ENCODE results near the gene TTC21A. TPM values are rescaled to one million over a fixed set of nuclear protein-coding genes. Genes with fewer than 3 reads are reported as not detected.

The TTC21A gene
- total and polyA plus RNA-seq, 2 experiments from 2014 or later, result 1.8 to 2.0 TPM

DNA sequence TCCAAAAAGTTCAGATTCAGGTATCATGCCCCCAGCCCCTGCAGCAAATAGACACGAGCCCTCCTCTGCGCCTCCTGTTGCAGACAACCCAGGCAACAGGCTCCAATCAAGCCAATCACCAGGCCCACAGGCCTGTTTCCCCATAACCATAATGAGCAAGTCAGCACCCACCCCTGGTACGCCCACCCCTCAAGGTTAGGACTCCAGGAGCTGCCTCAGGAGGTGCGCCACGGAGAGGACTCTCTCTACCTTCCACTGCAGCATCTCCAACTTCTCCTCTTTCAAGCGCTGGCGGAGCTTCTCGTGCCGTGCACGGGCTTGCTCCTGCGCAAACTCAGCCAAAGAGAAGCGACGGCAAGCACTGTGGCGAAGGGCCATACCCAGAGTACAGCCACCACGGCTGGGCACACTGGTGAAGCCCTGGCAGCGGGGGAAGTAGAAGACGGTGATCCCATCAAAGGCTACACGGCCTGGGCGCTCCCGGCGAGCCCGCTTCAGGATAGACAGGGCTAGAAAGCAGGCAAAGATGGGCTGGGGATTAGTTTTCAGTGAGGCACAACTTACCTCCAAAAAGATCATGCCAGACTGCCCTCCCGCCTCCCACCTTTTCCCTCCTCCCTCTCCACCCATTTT is 37.4 kb downstream of the TTC21A start:
- peaks cover 43% of the 10 kb centered on the region for H3K4me1 Mint-ChIP-seq
- no peak overlapping the region for H3K4me3 ChIP-seq
- TF ChIP-seq JUNB (IDR thresholded peaks at IDR 0.05; ENCODE audit: unreplicated experiment) (no peak), POLR2AphosphoS5 (IDR thresholded peaks at IDR 0.05; ENCODE audit: low read depth) (no peak), NANOG (IDR thresholded peaks at IDR 0.05; ENCODE audit: borderline replicate concordance) (no peak)
- TF ChIP-seq, protein P1, sequence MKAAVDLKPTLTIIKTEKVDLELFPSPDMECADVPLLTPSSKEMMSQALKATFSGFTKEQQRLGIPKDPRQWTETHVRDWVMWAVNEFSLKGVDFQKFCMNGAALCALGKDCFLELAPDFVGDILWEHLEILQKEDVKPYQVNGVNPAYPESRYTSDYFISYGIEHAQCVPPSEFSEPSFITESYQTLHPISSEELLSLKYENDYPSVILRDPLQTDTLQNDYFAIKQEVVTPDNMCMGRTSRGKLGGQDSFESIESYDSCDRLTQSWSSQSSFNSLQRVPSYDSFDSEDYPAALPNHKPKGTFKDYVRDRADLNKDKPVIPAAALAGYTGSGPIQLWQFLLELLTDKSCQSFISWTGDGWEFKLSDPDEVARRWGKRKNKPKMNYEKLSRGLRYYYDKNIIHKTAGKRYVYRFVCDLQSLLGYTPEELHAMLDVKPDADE (IDR thresholded peaks at IDR 0.05), result no peak
- peaks cover 33% of the 10 kb centered on the region for H3K4me1 ChIP-seq (ENCODE audit: insufficient read depth)
- H4K20me1 ChIP-seq (replicated peaks; ENCODE audit: insufficient read depth), result peaks cover 7% of the 10 kb centered on the region
- no peaks in the 10 kb centered on the region for H3K9me2 ChIP-seq (ENCODE audit: insufficient read depth)
- H3F3A ChIP-seq (replicated peaks; ENCODE audit: low read depth), result no peaks in the 10 kb centered on the region
- H3K36me3 ChIP-seq (ENCODE audit: insufficient read depth), result peaks cover 17% of the 10 kb centered on the region; the same call in 1 of the 2 replicates
- peaks cover 32% of the 10 kb centered on the region for H3K79me2 ChIP-seq (replicated peaks; ENCODE audit: insufficient read depth)
- H3K27ac Mint-ChIP-seq, result no peak overlapping the region
- H3K36me3 Mint-ChIP-seq (ENCODE audit: low read depth), result peaks cover 42% of the 10 kb centered on the region
- H3K27me3 ChIP-seq (ENCODE audit: insufficient read depth), result no peaks in the 10 kb centered on the region
- no peak overlapping the region for H3K4me3 Mint-ChIP-seq
- peaks cover 14% of the 10 kb centered on the region for H3K27me3 Mint-ChIP-seq (ENCODE audit: insufficient read depth, low read depth, poor library complexity)
- H3K9me3 Mint-ChIP-seq, result no peaks in the 10 kb centered on the region
- no peak overlapping the region for H2AFZ ChIP-seq
- H3K27ac ChIP-seq (ENCODE audit: low read depth), result no peak overlapping the region
- H3K4me2 ChIP-seq, result no peak overlapping the region
- ATAC-seq (no peak), DNase-seq (ENCODE audit: low spot score) (no peak)

DNA sequence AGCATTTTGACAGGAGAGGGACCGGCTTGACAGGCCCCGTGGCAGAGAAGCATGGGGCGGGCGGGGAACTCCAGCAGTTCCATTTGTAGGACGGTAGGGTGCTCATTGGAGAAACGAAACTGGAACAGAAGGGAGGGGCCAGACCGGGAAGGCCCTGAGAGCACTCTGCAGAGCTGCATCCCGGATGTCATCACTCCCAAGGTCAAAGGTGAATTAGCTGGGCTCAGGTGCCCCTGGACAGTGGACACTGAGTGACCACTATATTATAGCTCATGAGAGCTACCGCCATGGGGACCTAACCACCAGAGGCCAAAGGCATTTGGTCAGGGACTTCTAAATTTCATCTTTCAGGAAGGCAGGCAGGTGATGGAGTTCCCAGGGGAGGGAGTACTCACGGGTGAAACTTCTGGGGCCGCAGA is 38.6 kb downstream of the TTC21A start:
- H3K79me2 ChIP-seq (replicated peaks; ENCODE audit: insufficient read depth), result peaks cover 44% of the 10 kb centered on the region
- H3K9me2 ChIP-seq (ENCODE audit: insufficient read depth), result no peaks in the 10 kb centered on the region
- Mint-ChIP-seq H3K4me3 (no peak overlapping the region), H3K36me3 (ENCODE audit: low read depth) (peaks cover 42% of the 10 kb centered on the region), H3K9me3 (no peaks in the 10 kb centered on the region), H3K4me1 (peaks cover 55% of the 10 kb centered on the region), H3K27ac (0 out of 2 replicates have a peak overlapping the region, but pooled peaks have one; percentile 17), H3K27me3 (ENCODE audit: insufficient read depth, low read depth, poor library complexity) (peaks cover 19% of the 10 kb centered on the region)
- no peak for DNase-seq (ENCODE audit: low spot score)
- no peaks in the 10 kb centered on the region for H3F3A ChIP-seq (replicated peaks; ENCODE audit: low read depth)
- H3K4me2 ChIP-seq, result no peak overlapping the region
- H3K4me3 ChIP-seq, result no peak overlapping the region
- no peaks in the 10 kb centered on the region for H3K27me3 ChIP-seq (ENCODE audit: insufficient read depth)
- H4K20me1 ChIP-seq (replicated peaks; ENCODE audit: insufficient read depth), result peaks cover 7% of the 10 kb centered on the region
- peaks cover 17% of the 10 kb centered on the region; the same call in 1 of the 2 replicates for H3K36me3 ChIP-seq (ENCODE audit: insufficient read depth)
- no peak for ATAC-seq
- H3K4me1 ChIP-seq (ENCODE audit: insufficient read depth), result peaks cover 45% of the 10 kb centered on the region
- H3K27ac ChIP-seq (ENCODE audit: low read depth), result no peak overlapping the region
- H2AFZ ChIP-seq, result no peak overlapping the region
- no peak for TF ChIP-seq POLR2AphosphoS5 (IDR thresholded peaks at IDR 0.05; ENCODE audit: low read depth)
- TF ChIP-seq, protein P2, sequence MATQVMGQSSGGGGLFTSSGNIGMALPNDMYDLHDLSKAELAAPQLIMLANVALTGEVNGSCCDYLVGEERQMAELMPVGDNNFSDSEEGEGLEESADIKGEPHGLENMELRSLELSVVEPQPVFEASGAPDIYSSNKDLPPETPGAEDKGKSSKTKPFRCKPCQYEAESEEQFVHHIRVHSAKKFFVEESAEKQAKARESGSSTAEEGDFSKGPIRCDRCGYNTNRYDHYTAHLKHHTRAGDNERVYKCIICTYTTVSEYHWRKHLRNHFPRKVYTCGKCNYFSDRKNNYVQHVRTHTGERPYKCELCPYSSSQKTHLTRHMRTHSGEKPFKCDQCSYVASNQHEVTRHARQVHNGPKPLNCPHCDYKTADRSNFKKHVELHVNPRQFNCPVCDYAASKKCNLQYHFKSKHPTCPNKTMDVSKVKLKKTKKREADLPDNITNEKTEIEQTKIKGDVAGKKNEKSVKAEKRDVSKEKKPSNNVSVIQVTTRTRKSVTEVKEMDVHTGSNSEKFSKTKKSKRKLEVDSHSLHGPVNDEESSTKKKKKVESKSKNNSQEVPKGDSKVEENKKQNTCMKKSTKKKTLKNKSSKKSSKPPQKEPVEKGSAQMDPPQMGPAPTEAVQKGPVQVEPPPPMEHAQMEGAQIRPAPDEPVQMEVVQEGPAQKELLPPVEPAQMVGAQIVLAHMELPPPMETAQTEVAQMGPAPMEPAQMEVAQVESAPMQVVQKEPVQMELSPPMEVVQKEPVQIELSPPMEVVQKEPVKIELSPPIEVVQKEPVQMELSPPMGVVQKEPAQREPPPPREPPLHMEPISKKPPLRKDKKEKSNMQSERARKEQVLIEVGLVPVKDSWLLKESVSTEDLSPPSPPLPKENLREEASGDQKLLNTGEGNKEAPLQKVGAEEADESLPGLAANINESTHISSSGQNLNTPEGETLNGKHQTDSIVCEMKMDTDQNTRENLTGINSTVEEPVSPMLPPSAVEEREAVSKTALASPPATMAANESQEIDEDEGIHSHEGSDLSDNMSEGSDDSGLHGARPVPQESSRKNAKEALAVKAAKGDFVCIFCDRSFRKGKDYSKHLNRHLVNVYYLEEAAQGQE (IDR thresholded peaks at IDR 0.05; ENCODE audit: unreplicated experiment), result no peak
- TF ChIP-seq CREB1 (CRISPR knock-in tag; IDR thresholded peaks at IDR 0.05; ENCODE audit: low read depth), result no peak
- TF ChIP-seq JUNB (IDR thresholded peaks at IDR 0.05; ENCODE audit: unreplicated experiment), result no peak
- TF ChIP-seq, protein P3, sequence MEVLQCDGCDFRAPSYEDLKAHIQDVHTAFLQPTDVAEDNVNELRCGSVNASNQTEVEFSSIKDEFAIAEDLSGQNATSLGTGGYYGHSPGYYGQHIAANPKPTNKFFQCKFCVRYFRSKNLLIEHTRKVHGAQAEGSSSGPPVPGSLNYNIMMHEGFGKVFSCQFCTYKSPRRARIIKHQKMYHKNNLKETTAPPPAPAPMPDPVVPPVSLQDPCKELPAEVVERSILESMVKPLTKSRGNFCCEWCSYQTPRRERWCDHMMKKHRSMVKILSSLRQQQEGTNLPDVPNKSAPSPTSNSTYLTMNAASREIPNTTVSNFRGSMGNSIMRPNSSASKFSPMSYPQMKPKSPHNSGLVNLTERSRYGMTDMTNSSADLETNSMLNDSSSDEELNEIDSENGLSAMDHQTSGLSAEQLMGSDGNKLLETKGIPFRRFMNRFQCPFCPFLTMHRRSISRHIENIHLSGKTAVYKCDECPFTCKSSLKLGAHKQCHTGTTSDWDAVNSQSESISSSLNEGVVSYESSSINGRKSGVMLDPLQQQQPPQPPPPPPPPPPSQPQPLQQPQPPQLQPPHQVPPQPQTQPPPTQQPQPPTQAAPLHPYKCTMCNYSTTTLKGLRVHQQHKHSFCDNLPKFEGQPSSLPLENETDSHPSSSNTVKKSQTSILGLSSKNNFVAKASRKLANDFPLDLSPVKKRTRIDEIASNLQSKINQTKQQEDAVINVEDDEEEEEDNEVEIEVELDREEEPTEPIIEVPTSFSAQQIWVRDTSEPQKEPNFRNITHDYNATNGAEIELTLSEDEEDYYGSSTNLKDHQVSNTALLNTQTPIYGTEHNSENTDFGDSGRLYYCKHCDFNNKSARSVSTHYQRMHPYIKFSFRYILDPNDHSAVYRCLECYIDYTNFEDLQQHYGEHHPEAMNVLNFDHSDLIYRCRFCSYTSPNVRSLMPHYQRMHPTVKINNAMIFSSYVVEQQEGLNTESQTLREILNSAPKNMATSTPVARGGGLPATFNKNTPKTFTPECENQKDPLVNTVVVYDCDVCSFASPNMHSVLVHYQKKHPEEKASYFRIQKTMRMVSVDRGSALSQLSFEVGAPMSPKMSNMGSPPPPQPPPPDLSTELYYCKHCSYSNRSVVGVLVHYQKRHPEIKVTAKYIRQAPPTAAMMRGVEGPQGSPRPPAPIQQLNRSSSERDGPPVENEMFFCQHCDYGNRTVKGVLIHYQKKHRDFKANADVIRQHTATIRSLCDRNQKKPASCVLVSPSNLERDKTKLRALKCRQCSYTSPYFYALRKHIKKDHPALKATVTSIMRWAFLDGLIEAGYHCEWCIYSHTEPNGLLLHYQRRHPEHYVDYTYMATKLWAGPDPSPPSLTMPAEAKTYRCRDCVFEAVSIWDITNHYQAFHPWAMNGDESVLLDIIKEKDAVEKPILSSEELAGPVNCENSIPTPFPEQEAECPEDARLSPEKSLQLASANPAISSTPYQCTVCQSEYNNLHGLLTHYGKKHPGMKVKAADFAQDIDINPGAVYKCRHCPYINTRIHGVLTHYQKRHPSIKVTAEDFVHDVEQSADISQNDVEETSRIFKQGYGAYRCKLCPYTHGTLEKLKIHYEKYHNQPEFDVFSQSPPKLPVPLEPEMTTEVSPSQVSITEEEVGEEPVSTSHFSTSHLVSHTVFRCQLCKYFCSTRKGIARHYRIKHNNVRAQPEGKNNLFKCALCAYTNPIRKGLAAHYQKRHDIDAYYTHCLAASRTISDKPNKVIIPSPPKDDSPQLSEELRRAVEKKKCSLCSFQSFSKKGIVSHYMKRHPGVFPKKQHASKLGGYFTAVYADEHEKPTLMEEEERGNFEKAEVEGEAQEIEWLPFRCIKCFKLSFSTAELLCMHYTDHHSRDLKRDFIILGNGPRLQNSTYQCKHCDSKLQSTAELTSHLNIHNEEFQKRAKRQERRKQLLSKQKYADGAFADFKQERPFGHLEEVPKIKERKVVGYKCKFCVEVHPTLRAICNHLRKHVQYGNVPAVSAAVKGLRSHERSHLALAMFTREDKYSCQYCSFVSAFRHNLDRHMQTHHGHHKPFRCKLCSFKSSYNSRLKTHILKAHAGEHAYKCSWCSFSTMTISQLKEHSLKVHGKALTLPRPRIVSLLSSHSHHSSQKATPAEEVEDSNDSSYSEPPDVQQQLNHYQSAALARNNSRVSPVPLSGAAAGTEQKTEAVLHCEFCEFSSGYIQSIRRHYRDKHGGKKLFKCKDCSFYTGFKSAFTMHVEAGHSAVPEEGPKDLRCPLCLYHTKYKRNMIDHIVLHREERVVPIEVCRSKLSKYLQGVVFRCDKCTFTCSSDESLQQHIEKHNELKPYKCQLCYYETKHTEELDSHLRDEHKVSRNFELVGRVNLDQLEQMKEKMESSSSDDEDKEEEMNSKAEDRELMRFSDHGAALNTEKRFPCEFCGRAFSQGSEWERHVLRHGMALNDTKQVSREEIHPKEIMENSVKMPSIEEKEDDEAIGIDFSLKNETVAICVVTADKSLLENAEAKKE (CRISPR knock-in tag; IDR thresholded peaks at IDR 0.05), result no peak
- TF ChIP-seq, protein P4, sequence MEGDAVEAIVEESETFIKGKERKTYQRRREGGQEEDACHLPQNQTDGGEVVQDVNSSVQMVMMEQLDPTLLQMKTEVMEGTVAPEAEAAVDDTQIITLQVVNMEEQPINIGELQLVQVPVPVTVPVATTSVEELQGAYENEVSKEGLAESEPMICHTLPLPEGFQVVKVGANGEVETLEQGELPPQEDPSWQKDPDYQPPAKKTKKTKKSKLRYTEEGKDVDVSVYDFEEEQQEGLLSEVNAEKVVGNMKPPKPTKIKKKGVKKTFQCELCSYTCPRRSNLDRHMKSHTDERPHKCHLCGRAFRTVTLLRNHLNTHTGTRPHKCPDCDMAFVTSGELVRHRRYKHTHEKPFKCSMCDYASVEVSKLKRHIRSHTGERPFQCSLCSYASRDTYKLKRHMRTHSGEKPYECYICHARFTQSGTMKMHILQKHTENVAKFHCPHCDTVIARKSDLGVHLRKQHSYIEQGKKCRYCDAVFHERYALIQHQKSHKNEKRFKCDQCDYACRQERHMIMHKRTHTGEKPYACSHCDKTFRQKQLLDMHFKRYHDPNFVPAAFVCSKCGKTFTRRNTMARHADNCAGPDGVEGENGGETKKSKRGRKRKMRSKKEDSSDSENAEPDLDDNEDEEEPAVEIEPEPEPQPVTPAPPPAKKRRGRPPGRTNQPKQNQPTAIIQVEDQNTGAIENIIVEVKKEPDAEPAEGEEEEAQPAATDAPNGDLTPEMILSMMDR (conservative IDR thresholded peaks at IDR 0.05; ENCODE audit: low read depth in 2 of 2), result no peak

Data from GM23338 (cell line).